ENCODE results near the gene MYNN.

MYNN gene

DNA sequence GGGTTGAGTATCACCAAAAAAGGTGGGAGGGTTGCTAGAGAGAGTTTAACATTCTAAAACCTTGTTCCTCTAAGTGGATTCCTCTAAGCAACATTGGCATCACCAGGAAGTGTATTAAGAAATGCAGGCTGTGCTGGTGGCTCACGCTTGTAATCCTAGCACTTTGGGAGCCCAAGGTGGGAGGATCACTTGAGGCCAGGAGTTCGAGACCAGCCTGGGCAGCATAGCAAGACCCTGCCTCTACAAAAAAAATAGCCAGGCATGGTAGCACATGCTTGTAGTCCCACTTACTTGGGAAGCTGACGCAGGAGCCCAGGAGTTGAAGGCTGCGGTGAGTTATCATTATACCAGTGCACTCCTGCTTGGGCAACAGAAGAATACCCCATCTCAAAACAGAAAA, 4.6 kb downstream of the MYNN start:
- DNase-seq (ENCODE audit: low read depth in 2 of 2), result no peak

DNA sequence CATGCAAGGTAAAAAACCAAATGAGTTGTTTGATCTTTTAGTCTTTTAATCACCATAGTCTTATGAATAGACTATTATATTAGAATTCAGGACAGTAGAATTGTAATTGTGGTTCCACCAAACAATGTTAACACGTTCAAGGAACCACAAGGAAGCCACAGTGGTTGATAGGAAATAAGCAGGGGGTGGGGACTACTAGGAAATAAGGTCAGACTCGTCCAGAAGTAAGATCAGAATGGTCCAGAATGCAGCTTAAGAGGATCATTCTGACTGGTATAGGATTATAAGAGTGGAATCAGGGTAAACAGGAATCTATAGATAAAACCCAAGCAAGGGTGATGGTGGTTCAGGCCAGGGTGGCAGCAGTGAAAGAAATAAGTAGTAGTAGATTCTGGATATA, 7.5 kb downstream of the MYNN start:
- no peak for DNase-seq (ENCODE audit: low read depth in 2 of 2)

DNA sequence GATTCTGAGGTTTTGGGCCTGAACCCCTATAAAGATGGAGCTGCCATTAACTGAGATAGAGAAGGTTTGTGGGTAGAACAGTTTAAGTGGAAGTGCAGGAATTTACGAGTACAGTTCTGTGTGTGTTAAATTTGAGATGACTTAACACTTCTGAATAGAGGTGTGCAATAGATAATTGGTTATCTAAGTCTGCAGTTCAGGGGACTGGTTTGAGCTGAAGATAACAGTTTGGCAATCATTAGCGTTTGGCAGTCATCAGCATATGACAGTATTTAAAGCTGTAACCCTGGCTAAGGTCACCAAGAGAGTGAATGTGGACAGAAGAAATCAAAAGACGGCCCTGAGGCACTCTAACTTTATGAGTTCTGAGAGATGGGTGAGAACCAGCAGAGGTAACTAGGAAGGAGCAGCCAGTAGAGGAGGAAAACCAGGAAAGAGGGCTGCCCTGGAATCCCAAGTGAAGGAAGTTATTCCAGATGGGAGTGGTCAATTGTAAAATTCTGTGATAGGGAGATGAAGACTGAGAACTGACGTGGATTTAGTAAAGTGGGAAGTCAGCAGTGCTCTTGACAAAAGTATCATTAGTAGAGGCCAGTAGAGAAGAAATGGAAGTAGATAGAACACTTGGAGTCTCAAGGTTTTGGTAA, 8.1 kb downstream of the MYNN start:
- DNase-seq (ENCODE audit: low read depth in 2 of 2), result no peak

DNA sequence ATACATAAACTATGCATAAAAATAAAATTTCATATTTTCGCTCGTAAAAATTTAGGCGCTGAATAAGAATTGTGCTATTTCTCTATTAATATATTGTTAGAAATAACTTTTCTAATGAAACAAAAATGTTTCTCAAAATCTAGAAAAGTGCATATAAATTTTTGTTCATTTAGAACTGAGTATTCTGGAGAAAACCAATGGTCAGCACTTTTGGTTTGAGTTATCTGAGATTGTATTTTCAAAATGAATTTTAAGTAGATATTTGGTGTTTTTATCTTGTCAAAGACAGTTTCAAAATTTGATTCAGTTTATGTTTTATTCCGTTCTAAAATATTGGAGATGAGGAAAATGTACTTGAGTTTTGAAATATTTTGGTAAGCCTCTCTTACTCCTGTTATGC, 13.9 kb downstream of the MYNN start:
- DNase-seq (ENCODE audit: low read depth in 2 of 2), result no peak

DNA sequence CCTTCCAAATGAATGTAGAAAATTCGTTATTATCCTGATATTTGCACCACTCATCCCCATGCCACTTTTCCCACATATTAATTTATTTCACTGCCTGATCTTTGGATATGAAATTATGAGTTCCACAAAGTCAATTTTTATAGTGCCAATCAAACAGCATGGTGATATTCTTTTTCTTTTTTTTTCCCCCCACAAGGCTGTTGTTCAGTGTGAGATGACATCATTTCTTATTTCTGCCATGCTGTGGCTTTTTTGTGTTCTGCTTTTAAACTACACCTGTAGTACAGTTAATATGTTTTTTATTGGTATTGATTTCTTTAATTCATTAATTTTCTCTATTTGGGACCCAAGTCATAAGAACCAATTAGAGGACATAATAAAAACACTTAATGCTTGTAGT, 14.6 kb downstream of the MYNN start:
- no peak for DNase-seq (ENCODE audit: low read depth in 2 of 2)

DNA sequence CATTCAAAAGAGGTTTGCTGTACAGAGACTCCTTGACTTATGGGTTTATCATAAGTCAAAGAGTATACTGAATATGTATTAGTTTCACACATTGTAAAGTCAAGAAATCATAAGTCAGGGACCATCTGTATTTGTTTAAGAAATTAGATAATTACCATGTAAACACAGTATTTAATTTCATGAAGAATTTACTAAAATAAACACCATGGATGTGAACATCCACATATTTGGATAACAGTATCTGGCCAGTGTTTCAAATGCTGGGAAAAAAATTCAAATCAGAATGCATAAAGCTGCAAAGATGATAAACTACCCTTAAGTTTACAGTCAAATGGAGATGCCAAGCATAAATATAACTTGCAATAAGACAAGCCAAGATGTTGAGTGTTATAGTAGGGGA, 17.0 kb downstream of the MYNN start:
- DNase-seq (ENCODE audit: low read depth in 2 of 2), result no peak

DNA sequence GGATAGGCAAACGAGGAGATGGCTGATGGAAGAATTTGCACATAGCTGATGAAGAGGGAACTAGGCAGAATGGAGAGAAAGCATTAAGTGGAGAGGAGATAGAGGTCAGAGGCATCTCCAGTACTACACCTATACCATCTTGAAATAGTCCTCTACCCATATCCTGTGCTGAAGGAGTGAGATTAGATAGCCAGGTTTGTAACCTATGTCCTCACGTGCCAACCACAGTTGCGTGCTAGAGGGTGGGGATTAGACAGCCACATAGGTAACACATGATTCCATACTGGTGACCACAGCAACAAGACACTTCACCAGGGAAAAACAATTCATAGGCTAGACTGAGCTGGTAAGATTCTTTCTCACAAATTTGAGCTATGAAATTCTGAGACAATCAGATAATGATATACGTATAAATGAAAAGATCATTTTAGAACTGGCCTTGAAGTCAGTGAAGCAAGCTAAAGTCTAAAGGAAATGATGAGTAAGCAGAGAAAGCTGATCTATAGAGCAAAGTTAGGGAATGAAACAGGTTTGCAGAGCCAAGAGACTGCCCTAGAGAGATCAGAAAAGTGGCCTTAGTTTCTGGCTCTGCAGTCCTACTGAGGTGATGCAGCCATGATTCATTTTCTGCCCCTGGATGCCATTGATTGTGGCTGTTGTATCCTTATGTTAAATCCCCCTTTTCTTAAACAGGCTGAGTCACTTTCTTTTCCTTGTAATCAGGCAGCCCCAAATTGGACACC, 17.7 kb downstream of the MYNN start:
- no peak for DNase-seq (ENCODE audit: low read depth in 2 of 2)

DNA sequence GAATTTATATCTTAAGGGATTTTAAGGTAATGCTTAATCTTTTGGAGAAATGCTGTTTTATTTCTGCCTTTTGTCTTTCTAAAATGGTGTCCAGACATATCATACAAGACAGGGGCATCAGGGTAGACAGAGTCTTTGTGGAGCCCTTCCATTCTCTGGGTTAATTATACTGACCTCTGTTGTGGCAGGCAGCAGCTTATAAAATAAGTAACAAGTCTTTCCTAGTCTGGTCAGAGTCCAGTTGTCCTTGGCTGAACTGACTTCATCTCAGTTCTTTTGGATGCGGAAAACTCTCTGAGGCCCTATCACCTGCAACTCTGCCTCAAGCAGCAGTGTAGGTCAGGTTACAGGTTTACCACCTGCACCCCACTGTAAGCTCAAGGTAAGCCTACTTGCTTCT, 19.2 kb downstream of the MYNN start:
- DNase-seq (ENCODE audit: low read depth in 2 of 2), result no peak

DNA sequence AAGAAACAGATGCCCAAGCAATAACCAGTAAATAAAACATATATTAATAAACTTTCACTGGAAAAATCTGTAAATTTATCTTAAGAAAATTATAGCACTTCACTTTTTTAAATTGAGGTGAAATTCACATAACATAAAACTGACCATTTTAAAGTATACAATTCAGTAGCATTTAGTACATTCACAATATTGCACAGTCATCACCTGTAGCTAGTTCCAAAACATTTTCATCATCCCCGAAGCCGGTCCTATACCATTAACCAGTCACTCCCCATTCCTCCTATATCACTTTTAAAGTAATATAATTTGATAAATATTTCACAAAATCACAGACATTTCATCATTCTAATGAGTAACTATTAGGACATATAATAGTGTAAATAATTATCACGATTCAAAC, 31.5 kb downstream of the MYNN start:
- no peak for DNase-seq (ENCODE audit: low read depth in 2 of 2)

DNA sequence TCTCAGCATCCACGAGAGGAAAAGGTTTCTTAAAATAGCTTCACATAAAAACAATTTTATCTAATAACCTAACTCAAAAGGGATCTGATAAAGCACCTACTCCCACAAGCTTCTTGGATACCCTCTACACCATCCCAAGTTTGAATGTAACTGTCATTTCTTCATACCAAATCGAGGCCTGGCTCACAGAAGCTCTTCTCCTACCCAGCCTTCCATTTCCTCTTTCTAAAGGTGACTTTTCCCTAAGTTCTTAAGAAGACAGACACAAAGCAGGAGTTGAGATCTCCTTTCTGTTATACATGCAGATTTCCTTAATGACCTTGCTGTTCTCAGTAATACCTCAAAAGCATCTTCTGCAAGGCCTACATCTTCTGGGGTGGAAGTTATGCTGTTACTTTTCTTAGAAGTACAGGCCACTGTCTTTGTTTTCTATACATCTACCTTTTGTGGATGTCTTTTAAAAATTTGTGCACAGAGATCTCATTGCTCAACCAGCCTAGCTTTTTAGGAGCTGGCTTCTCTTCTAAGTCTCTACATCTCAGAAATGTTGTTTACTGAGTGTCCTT, 36.1 kb downstream of the MYNN start:
- no peak for DNase-seq (ENCODE audit: low read depth in 2 of 2)

DNA sequence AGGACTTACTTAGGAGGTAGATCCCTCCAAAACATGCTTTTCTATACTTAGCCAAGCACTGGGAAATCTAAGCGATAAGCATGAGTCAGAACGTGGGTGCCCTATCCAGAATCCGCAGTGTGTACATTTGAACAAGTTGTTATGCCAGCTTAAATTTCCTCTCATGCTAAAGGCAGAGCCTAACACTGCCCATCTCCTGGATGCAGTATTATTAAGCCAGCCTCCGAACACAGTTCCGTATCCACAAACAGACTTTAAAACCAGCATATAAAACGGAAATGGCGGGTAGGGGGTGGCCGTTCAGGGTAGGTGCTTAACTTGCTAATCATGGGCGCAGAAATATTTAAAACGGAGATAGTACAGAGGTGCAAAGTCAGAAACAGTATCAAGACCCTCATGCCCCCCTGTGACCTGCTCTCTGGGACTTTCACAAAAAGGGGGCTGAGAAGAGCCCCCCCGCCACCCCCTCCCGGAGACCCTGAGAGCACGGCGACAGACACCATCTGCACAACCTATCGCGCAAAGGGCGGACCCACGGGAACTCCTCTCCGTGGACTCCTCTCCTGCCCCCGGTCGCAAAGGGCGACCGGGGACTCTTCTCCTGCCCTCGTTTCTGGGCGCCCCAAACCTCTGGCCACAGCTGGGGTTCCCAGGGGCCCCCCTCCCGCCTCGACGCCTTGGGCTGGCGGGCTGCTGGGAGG, 38.6 kb downstream of the MYNN start:
- DNase-seq (ENCODE audit: low read depth in 2 of 2), result peak in 1 of 2 experiments; percentile 26

DNA sequence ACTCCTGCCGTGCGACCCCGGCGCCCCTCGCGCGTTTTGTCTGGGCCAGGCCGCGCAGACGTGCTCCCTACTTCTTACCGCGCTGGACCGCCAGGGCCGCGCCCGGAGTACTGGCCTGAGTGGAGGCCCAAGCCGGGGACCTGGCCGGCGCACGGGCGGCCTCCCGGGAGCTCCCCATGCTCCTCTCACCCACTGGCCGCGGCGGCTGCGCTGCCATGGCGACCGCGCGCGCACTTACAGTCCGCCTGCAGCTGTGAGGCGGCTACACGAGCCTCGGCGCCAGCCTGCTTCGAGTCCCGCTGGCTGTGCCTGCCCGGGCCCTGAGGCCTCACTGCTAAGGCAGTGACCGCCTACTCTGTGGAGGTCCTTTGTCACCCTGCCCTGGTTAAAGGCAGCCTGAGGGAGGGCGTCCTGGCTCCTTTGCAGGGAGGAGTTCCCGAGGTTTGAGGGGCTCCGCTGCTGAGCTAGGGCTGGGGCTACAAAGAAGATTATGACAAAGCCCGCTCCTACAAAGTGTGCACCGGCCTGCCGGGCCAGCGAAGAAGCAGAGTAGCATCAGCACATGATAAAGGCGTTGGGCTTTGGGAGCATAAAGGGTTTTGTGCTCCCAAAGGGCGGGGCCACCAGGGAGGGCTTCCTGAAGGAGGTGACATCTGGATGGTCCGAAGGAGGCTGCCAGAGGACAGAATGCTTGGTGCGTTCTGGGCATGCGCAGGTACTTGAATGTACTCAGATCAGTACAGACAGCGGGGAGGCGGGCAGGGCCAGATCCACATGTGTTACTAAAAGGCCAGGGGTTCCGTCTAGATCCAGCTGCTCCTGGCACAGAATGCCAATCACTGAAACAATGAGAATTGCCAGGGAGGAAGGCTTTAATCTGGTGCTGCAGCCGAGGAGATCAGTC, 39.4 kb downstream of the MYNN start, which contains the start of the genes LRRC34 and LRRIQ4:
TSS of gene LRRC34 (minus strand) at position 573 of the 904 bp plus-strand sequence. CDS start at position 217, 356 bp downstream.
TSS of gene LRRIQ4 (plus strand) at position 539 of the 904 bp plus-strand sequence. CDS start 9,052 bp downstream, outside the sequence.
- DNase-seq (ENCODE audit: low read depth in 2 of 2), result peak in 1 of 2 experiments; percentile 33

DNA sequence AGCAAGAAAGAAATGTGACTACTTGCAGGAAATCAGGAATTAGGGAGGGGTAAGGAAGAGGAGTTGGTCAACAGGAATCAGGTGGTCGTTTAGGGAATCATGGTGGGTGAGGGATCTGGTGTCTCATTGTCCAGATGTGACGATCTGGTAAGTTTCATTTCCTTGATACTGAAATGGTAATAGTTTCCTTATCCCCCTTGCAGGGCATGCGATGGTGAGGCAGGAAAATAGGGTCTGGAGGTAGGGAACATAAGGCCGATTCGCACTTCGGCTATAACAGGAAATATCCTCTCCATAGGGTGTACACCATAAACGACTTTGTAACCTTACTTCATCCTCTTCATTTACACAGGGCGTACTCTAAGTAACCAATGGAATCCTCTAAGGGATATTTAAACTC, 40.1 kb downstream of the MYNN start:
- DNase-seq (ENCODE audit: low read depth in 2 of 2), result no peak

DNA sequence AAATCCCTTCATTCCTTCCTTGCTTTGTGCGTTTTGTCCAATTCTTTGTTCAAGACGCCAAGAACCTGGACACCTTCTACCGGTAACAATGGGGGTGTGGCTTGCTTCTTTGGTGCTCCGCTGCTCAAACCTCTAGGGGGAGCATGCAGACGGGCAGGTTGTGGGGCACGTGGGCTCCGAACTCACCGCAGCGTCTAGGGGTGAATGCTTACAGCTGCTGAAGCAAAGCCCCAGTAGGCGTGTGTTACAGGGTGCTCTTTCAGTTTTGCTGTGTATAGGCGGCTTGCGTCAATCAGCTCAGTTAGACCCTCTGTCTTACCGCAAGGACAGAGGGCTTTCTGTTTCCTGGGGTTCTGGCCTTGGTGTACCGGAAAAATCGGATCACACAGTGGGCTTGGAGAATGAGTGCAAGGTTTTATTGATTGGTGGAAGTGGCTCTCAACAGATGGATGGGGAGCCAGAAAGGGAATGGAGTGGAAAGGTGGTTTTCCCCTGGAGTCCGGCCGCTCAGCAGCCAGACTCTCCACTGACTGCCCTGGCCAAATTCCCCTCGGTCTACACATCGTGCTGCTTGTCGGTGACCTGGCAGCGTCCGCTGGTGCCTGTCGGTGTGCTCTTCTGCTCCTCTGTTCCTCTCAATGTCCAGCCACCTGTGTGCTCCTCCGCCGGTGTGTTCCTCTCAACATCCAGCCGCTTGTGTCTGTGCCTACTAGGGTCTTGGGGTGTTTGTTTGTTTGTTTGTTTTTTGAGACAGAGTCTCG, 40.7 kb downstream of the MYNN start:
- no peak for DNase-seq (ENCODE audit: low read depth in 2 of 2)

DNA sequence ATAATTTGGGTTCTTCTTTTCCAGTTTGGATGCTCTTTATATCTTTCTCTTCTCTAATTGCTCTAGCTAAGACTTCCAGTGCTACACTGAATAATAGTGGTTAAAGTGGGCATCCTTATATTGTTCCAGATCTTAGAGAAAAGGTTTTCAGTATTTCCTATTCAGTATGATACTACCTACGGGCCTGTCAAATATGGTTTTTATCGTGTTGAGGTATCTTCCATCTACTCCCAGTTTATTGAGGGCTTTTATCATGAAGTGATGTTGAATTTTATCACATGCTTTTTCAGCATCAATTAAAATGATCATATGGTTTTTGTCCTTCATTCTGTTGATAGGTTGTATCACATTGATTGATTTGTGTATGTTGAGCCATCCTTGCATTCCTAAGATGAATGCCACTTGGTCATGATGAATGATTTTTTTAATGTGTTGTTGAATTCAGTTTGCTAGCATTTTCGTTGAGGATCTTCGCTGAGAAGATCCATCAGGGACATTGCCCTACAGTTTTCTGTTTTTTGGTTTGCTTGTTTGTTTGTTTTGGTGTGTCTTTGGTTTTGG, 42.5 kb downstream of the MYNN start:
- DNase-seq (ENCODE audit: low read depth in 2 of 2), result no peak

DNA sequence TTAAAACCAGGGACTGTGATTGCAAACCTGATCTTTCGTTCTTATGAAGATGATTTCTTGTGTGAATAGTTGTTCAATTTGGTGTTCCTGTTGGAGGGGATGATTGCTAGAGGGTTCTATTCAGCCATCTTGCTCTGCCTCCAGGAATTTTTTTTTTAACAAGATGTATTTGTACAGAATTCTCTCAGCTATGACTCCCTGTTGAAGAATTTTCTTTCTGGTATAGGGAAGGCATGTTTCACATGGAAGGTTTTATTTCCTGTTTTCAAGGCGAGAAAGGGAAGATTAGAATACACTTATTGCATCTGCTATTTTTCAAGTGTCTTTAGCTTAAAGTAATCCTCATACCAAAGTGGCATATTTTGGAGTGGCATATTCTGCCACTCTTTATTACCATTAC, 45.1 kb downstream of the MYNN start:
- DNase-seq (ENCODE audit: low read depth in 2 of 2), result no peak

DNA sequence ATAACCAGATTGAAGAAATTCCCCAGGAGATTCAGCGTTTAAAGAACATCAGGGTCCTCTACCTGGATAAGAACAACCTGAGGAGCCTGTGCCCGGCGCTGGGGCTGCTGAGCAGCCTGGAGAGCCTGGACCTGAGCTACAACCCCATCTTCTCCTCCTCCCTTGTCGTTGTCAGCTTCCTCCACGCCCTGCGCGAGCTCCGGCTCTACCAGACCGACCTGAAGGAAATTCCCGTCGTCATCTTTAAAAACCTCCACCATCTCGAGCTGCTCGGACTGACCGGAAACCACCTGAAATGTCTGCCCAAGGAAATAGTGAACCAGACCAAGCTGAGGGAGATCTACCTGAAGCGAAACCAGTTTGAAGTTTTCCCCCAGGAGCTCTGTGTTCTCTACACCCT, 48.9 kb downstream of the MYNN start:
- no peak for DNase-seq (ENCODE audit: low read depth in 2 of 2)

DNA sequence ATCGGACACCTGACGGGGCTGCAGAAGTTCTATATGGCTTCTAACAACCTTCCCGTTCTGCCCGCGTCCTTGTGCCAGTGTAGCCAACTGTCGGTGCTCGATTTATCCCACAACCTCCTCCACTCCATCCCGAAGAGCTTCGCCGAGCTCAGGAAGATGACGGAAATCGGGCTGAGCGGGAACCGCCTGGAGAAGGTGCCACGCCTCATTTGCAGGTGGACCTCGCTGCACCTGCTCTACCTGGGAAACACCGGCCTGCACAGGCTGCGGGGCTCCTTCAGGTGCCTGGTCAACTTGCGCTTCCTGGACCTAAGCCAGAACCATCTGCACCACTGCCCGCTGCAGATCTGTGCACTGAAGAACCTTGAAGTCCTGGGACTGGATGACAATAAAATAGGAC, 49.3 kb downstream of the MYNN start:
- DNase-seq (ENCODE audit: low read depth in 2 of 2), result no peak

DNA sequence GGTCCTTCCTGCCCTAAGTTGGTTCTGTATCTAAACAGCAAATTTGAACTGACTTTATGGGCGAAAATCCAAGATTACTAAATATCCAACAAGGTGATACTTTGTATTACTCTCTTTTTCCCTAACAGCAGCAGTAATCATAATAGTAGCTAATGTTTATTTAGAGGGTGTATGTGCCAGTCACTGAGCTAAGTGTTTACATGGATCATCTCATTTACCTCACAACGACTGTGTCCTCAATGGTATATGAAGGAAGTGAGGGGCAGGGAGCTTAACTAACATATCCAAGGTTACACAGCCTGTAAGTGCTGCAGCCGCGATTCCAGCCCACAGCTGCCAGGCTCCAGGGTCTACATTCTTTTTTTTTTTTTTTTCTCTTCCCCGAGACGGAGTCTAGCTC, 49.8 kb downstream of the MYNN start:
- no peak for DNase-seq (ENCODE audit: low read depth in 2 of 2)

DNA sequence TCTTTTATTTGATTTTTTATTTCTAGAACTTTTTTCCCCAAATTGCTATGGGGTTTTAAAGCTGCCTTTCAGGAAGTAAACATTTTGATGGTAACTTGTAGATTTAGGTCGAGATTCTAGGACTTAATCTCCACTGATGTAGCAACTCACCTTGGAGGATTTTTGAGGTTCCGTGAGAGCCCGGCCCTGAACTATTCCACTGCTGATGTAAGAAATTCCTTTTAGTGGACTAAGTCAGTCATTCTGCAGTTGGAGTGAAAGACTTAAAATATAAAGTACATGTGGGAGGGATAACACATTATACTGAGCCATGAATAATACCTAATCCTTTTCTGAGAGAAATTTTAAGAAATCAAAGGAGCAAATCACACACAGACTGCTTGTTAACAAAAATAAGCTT, 52.1 kb downstream of the MYNN start:
- no peak for DNase-seq (ENCODE audit: low read depth in 2 of 2)
